ENCODE data around the gene NAA10.
A peak's percentile ranks its signal among the peaks of the same experiment; 100 is the strongest.

The NAA10 gene

DNA sequence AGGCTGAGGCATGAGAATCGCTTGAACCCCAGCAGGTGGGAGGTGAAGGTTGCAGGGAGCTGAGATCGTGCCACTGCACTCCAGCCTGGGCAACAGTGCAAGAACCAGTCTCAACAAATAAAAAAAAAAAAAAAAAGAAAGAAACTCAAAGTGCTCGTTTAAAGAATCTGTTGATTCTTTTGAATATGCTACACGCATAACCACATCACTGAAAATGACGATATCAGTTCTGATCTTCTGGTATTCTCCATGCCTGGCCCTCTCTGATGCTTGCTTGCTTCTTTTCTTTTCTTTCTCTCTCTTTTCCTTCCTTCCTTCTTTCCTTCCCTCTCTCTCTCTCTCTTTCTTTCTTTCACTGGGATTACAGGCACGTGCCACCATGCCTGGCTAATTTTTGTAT is 23.0 kb downstream of the NAA10 start:
- DNase-seq (ENCODE audit: low read depth in 2 of 3, low spot score in 2 of 3): no peak

GRCh38 chrX:153910446-153910845 is 24.4 kb downstream of the NAA10 start:
- no peak for DNase-seq (ENCODE audit: low read depth in 2 of 3, low spot score in 2 of 3)

DNA sequence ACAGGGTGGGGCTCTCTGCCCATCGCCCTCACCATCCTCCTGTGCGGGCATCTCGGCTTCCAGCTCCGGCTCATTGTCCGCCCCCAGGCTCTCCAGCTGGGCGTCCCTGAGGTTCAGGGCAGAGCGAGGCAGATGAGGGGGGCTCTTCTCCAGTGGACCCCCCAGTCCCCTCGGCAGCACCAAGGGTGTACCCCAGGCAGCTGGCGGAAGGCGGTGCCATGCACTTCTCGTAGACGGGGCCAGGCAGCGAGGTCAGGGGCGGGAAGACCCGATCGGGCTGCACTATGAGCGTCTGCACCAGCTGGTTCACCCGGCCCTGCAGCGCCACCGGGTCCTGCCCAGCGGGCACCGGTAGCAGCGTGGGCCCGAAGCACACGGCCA is 24.9 kb downstream of the NAA10 start:
- no peak for DNase-seq (ENCODE audit: low read depth in 2 of 3, low spot score in 2 of 3)

DNA sequence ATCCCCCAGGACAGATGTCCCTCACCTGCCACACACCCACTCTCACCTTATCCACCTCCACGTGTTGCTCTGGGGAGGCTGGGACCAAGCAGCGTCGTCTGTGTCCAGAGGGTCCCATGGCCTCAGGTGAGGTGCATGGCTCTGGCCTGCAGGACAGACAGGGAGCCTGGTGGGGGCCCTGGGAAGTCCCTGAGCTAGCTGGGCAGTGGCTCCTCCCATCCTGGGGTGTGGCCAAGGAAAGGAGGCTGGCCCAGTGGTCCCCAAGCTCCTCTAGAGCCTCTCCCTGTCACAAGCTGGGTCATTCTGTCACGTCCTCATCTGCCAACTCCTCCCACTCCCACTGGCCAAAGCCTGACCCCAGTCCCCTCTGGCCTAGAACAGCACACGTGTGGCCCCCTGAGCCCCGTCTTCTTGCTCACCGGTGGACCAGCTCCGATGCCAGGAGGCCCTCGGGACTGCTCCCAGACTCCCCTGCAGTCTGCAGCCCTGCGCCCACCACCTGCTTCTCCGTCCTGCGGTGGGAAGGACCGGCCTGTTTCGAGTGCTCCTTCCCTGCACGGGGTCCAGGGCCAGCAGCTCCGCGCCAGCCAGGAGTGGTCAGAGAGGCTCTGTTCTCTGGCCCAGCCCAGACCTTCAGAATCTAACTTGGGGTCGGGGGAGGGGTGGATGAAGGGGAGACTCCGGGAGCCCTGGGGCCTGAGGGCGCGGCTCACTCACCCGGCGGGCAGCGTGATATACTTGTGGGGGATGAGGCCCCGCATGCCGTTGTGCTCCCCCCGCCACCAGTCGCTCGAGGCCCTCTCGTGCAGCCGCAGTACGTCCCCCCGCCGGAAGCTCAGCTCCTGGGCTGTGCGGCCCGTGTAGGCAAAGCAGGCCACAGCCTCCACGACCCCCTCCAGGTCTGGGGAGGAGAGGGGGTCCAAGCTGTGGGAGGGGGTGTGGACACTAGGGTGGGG is 25.5 kb downstream of the NAA10 start:
- DNase-seq (ENCODE audit: low read depth in 2 of 3, low spot score in 2 of 3): no peak

DNA sequence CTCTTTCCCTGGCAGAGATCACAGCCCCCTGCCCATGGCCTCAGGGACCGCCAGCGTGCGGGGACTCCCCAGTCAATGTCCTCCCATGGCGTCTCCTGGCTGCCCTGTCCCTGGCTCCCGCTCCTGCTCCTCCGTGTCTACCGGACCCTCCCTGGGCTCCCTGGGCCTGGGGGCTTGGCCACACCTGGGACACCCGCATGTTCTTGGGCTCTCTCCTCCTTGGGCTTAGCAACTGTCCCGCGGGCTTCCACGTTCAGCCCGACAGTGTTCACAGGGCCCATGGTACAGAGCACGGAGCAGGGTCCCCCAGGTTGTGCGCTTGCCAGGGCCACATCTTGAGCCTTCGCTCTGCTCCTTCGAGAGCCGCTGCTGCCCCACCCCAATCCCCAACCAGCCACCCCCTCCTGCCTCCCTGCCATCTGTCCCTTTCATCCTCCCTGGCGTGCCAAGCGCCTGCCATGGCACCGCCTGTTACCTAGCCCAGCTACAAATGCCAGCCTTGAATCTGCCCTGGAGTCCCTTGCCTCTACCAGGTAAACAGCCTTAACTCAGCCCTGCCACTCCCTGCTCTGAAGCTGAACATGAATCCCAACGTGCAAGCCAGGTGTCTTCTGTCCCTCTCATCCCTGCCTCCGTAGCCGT is 26.5 kb downstream of the NAA10 start:
- no peak for DNase-seq (ENCODE audit: low read depth in 2 of 3, low spot score in 2 of 3)

DNA sequence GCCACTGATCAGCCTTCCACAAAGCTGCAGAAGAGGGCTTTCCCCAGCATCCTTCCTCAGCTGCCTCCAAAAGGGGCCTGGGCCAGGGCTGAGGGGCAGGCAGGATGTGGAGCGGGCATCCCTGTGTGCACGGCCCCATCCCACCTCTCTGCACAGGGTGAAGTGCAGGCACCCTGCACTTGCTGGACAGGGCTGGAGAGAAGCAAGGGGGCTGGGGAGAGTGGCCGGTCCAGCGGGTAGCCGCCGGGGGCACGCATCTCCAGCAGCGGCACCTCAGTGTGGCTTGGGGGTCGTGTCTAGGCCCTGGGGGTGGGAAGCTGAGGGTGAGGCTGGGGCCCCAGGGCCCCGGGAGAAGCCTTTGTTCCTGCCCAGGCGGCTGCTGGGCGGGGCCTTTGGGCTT is 27.4 kb downstream of the NAA10 start:
- no peak for DNase-seq (ENCODE audit: low read depth in 2 of 3, low spot score in 2 of 3)

GRCh38 chrX:153906126-153906917 is 28.5 kb downstream of the NAA10 start:
- DNase-seq (ENCODE audit: low read depth in 2 of 3, low spot score in 2 of 3): no peak

DNA sequence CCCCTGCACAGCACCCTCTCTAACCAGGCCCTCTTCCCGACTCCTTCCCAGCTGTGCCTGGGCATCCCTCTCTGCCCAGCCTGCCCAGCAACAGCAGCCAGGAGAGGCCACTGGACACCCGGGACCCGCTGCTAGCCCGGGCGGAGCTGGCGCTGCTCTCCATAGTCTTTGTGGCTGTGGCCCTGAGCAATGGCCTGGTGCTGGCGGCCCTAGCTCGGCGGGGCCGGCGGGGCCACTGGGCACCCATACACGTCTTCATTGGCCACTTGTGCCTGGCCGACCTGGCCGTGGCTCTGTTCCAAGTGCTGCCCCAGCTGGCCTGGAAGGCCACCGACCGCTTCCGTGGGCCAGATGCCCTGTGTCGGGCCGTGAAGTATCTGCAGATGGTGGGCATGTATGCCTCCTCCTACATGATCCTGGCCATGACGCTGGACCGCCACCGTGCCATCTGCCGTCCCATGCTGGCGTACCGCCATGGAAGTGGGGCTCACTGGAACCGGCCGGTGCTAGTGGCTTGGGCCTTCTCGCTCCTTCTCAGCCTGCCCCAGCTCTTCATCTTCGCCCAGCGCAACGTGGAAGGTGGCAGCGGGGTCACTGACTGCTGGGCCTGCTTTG is 29.2 kb downstream of the NAA10 start:
- DNase-seq (ENCODE audit: low read depth in 2 of 3, low spot score in 2 of 3): no peak

GRCh38 chrX:153903991-153904957 is 30.6 kb downstream of the NAA10 start, which contains the start of gene AVPR2:
Gene AVPR2, plus strand, starts transcription at chrX:153904673. Its CDS starts 473 bp downstream, at chrX:153905146.
- DNase-seq (ENCODE audit: low read depth in 2 of 3, low spot score in 2 of 3): no peak

DNA sequence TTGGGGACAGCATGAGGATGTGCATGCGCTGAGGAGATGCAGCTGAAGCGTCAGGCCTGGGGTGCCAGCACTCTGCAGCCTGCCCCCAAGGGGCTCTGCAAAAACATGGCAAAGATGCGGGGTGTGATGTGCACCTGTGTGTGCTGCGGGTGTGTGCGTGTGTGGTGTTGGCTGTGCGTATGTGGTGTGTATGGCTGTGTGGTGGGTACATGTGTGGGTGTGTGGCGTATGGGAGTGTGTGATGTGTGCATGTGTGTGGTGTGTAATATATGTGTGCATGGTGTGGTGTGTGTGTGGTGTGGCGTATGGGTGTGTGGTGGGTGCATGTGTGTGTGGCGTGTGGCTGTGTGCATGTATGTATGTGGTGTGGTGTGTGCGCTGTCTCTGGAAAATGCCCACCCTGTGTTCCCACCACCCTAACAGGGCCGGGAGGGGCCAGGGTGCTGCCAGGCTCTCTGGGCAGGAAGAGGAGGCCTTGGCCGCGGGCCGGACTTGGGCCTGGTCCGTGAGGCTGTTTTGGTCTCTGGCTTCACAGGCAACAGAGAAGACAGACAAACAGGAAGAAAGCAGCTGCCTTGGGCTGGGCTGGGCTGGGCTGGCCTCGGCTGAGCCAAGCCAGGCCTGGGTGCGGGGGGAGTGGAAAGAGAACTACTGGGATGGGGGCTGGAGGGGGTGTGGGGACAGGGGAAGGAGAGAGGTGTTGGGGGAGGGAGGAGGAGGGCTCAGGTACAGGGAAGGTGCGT is 31.4 kb downstream of the NAA10 start:
- DNase-seq (ENCODE audit: low read depth in 2 of 3, low spot score in 2 of 3): no peak

GRCh38 chrX:153902385-153902784 is 32.5 kb downstream of the NAA10 start:
- DNase-seq (ENCODE audit: low read depth in 2 of 3, low spot score in 2 of 3): no peak

GRCh38 chrX:153901753-153902140 is 33.1 kb downstream of the NAA10 start:
- DNase-seq (ENCODE audit: low read depth in 2 of 3, low spot score in 2 of 3): no peak

- peak in 1 of 3 experiments; percentile 31 for DNase-seq (ENCODE audit: low read depth in 2 of 3, low spot score in 2 of 3)
Measured at GRCh38 chrX:153900831-153901752, 33.7 kb downstream of the NAA10 start.

DNA sequence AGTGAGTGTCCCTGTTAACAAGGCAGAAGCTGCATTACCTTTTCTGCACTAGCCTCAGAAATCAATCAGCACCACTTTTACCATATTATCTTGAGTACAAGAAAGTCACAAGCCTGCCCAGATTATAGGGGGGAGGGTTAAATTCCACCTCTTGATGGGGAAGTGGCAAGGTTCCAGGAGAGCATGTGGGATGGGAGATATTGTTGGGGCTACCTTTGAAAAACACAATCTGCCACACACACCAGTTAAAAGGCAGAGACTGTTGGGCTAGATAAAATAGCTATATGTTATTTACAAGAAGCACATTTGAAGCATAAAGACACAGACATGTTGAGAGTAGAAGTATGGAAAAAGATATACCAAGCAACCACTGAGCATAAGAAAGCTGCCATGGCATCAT is 36.9 kb downstream of the NAA10 start:
- no peak for DNase-seq (ENCODE audit: low read depth in 2 of 3, low spot score in 2 of 3)

DNA sequence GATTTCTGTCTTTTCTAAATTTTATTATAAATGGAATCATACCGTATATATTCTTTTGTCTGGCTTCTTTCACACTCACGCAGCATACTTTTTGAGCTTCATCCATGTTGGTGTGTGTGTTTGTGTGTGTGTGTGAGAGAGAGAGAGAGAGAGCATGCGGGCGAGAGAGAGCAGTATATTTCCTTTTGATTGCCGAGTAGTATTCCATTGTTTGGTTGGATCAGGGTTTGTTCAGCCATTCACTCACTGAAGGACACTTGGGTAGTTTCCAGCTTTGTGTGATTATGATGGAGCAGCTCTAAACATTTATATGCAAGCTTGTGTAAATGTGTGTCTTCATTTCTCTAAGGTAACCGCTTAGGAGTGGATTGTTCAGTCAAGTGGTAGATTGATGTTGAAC is 45.7 kb downstream of the NAA10 start:
- no peak for DNase-seq (ENCODE audit: low read depth in 2 of 3, low spot score in 2 of 3)

GRCh38 chrX:153888344-153888743 is 46.5 kb downstream of the NAA10 start:
- no peak for DNase-seq (ENCODE audit: low read depth in 2 of 3, low spot score in 2 of 3)

DNA sequence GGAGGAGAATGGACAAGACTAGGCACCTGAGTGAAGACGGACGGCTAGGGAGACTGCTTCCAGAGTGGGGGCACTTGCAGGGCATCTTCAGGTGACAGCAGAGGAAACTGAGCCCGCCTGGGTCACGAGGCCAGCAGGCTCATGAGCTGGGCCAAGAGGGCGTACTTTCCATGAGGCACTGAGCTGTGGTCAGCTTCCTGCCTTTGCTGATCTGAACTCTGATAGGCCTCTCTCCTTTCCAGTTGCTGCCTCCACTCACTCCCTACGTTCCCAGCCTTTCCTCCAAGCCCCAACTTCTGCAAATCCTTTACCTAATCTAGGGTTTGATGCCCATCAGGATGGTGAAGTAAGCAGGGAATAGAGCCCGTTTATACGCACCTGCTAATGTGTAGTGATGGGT is 47.5 kb downstream of the NAA10 start:
- DNase-seq (ENCODE audit: low read depth in 2 of 3, low spot score in 2 of 3): no peak

GRCh38 chrX:153886915-153887314 is 47.9 kb downstream of the NAA10 start:
- DNase-seq (ENCODE audit: low read depth in 2 of 3, low spot score in 2 of 3): no peak

Measured in activated CD8-positive, alpha-beta memory T cell treated with anti-CD3 and anti-CD28 coated beads for 48 hours (primary cell).